Measurements from ENCODE around the gene NR1I3. TPM values are rescaled to one million over a fixed set of nuclear protein-coding genes. Genes with fewer than 3 reads are reported as not detected.

NR1I3 gene
- total and polyA plus RNA-seq, 3 donors from 2014 or later: 0.31 to 0.68 (median 0.57) TPM

DNA sequence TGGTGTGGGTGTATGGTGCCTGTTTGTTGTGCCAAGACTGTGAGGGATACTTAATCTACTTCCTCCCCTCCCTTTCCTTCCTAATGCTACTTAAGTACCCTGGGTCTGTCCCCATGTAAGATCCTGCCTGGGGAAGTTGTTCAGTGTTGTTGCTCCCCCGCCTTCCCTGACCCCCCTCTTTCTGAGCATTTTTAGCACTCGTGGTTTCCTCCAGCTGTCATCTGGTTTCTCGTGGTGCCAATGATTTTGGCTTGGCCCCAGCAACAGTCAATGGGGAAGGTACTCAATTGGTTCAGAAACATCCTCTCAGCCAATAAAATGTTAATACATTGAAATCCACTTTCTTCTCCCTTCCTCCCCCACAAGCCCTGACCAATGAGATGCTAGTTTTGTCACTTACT, 52.7 kb downstream of the NR1I3 start:
- whole genome bisulfite sequencing, 2 donors: 28 to 37% methylated on average over 3 of the region's 3 CpGs
- no peaks in the 10 kb centered on the region for H3K36me3 ChIP-seq (ENCODE audit: low read depth, missing control alignments)
- peak; percentile 52 for DNase-seq
- H3K4me1 ChIP-seq: no peaks in the 10 kb centered on the region
- no peak overlapping the region for H3K4me3 ChIP-seq
- no peaks in the 10 kb centered on the region for H3K9me3 ChIP-seq
- TF ChIP-seq CTCF (IDR thresholded peaks at IDR 0.05) (no peak), POLR2A (IDR thresholded peaks at IDR 0.05) (no peak)
- H3K27me3 ChIP-seq: no peaks in the 10 kb centered on the region
- peak overlapping the region in 1 of 2 donors; percentile 61 for H3K27ac ChIP-seq
- intact Hi-C loops (cut with DNase I; ENCODE audit: low total_unique reads): no loop called here

- DNase-seq: no peak
- TF ChIP-seq POLR2A (IDR thresholded peaks at IDR 0.05): no peak
- no peak for TF ChIP-seq CTCF (IDR thresholded peaks at IDR 0.05)
- H3K27ac ChIP-seq: no peak overlapping the region
- intact Hi-C loops (cut with DNase I; ENCODE audit: low total_unique reads): no loop called here
- no peaks in the 10 kb centered on the region for H3K9me3 ChIP-seq
- H3K4me3 ChIP-seq: no peak overlapping the region
- H3K36me3 ChIP-seq (ENCODE audit: low read depth, missing control alignments): no peaks in the 10 kb centered on the region
- no peaks in the 10 kb centered on the region for H3K4me1 ChIP-seq
- 95 to 100% methylated on average over 1 of the region's 1 CpG for WGBS, 2 donors
- no peaks in the 10 kb centered on the region for H3K27me3 ChIP-seq
These were observed 55.8 kb downstream of the NR1I3 start for GRCh38 chr1:161182214-161182613.

- WGBS, 2 donors: 84 to 89% methylated on average over 1 of the region's 1 CpG
- TF ChIP-seq CTCF (IDR thresholded peaks at IDR 0.05) (peak in 1 of 3 experiments; percentile 7), POLR2A (IDR thresholded peaks at IDR 0.05) (no peak)
- intact Hi-C loops (cut with DNase I; ENCODE audit: low total_unique reads): no loop called here
- no peaks in the 10 kb centered on the region for H3K9me3 ChIP-seq
- H3K4me1 ChIP-seq: peaks cover 10% of the 10 kb centered on the region
- no peak for DNase-seq
- no peak overlapping the region for H3K4me3 ChIP-seq
- no peak overlapping the region for H3K27ac ChIP-seq
- no peaks in the 10 kb centered on the region for H3K27me3 ChIP-seq
- H3K36me3 ChIP-seq (ENCODE audit: low read depth, missing control alignments): no peaks in the 10 kb centered on the region
These were observed 57.4 kb downstream of the NR1I3 start for GRCh38 chr1:161180639-161181038.

- WGBS, 2 donors: 91 to 94% methylated on average over 3 of the region's 3 CpGs
- H3K27ac ChIP-seq: no peak overlapping the region
- no peak for DNase-seq
- peaks cover 10% of the 10 kb centered on the region for H3K4me1 ChIP-seq
- H3K27me3 ChIP-seq: no peaks in the 10 kb centered on the region
- H3K36me3 ChIP-seq (ENCODE audit: low read depth, missing control alignments): no peaks in the 10 kb centered on the region
- intact Hi-C loops (cut with DNase I; ENCODE audit: low total_unique reads): no loop called here
- no peaks in the 10 kb centered on the region for H3K9me3 ChIP-seq
- TF ChIP-seq CTCF (IDR thresholded peaks at IDR 0.05): no peak
- no peak for TF ChIP-seq POLR2A (IDR thresholded peaks at IDR 0.05)
- H3K4me3 ChIP-seq: no peak overlapping the region
These were observed 58.3 kb downstream of the NR1I3 start for GRCh38 chr1:161179698-161180097.

Small RNA genes lying within 50 kb of the gene (microRNA-seq; reads per million reads assigned to microRNA genes)
- gene MIR5187 (ENCODE audit: borderline number of aligned reads in 2 of 2, borderline replicate concordance in 1 of 2): 0.69 to 0.70 reads per million in 2 donors

Other genes starting within 250 kb of the NR1I3 start
- 10 to 100 TPM; 34.5 to 38.3 TPM for gene F11R, start 217.1 kb downstream of the NR1I3 start, total RNA-seq
- gene F11R, start 217.1 kb downstream of the NR1I3 start, polyA plus RNA-seq (ENCODE audit: insufficient read depth, low read depth, low replicate concordance): 54.0 TPM
- gene TSTD1, start 199.2 kb downstream of the NR1I3 start, total RNA-seq: 100 to 1,000 TPM; 100 to 103 TPM
- gene TSTD1, start 199.2 kb downstream of the NR1I3 start, polyA plus RNA-seq (ENCODE audit: insufficient read depth, low read depth, low replicate concordance): 52.2 TPM
- 10 to 100 TPM; 50.8 to 61.9 TPM for gene USF1, start 192.2 kb downstream of the NR1I3 start, total RNA-seq
- 38.8 TPM for gene USF1, start 192.2 kb downstream of the NR1I3 start, polyA plus RNA-seq (ENCODE audit: insufficient read depth, low read depth, low replicate concordance)
- 1 to 10 TPM in 1 of 2 donors, under 1 TPM in 1; 0.79 to 1.6 TPM for gene ARHGAP30, start 168.3 kb downstream of the NR1I3 start, total RNA-seq
- gene ARHGAP30, start 168.3 kb downstream of the NR1I3 start, polyA plus RNA-seq (ENCODE audit: insufficient read depth, low read depth, low replicate concordance): 5.4 TPM
- 1 to 10 TPM in 1 of 2 donors, under 1 TPM in 1; 0.63 to 1.2 TPM for gene NECTIN4, start 148.6 kb downstream of the NR1I3 start, total RNA-seq
- 1.3 TPM for gene NECTIN4, start 148.6 kb downstream of the NR1I3 start, polyA plus RNA-seq (ENCODE audit: insufficient read depth, low read depth, low replicate concordance)
- gene KLHDC9, start 139.8 kb downstream of the NR1I3 start, total RNA-seq: 10 to 100 TPM; 55.8 to 57.2 TPM
- gene KLHDC9, start 139.8 kb downstream of the NR1I3 start, polyA plus RNA-seq (ENCODE audit: insufficient read depth, low read depth, low replicate concordance): 144 TPM
- gene PFDN2, start 120.2 kb downstream of the NR1I3 start, total RNA-seq: 10 to 100 TPM; 76.8 to 88.6 TPM
- gene PFDN2, start 120.2 kb downstream of the NR1I3 start, polyA plus RNA-seq (ENCODE audit: insufficient read depth, low read depth, low replicate concordance): 96.3 TPM
- gene NIT1, start 120.1 kb downstream of the NR1I3 start, total RNA-seq: 10 to 100 TPM; 44.8 to 51.1 TPM
- gene NIT1, start 120.1 kb downstream of the NR1I3 start, polyA plus RNA-seq (ENCODE audit: insufficient read depth, low read depth, low replicate concordance): 51.1 TPM
- 10 to 100 TPM; 53.8 to 54.0 TPM for gene DEDD, start 105.5 kb downstream of the NR1I3 start, total RNA-seq
- 92.7 TPM for gene DEDD, start 105.5 kb downstream of the NR1I3 start, polyA plus RNA-seq (ENCODE audit: insufficient read depth, low read depth, low replicate concordance)
- 10 to 100 TPM; 36.9 to 68.3 TPM for gene UFC1, start 84.2 kb downstream of the NR1I3 start, total RNA-seq
- 129 TPM for gene UFC1, start 84.2 kb downstream of the NR1I3 start, polyA plus RNA-seq (ENCODE audit: insufficient read depth, low read depth, low replicate concordance)
- gene USP21, start 78.7 kb downstream of the NR1I3 start, total RNA-seq: 10 to 100 TPM; 49.5 to 51.2 TPM
- gene USP21, start 78.7 kb downstream of the NR1I3 start, polyA plus RNA-seq (ENCODE audit: insufficient read depth, low read depth, low replicate concordance): 45.6 TPM
- gene PPOX, start 71.8 kb downstream of the NR1I3 start, total RNA-seq: 10 to 100 TPM; 19.5 to 24.8 TPM
- gene PPOX, start 71.8 kb downstream of the NR1I3 start, polyA plus RNA-seq (ENCODE audit: insufficient read depth, low read depth, low replicate concordance): 20.5 TPM
- gene B4GALT3, start 60.7 kb downstream of the NR1I3 start, total RNA-seq: 10 to 100 TPM; 46.3 to 62.2 TPM
- 56.2 TPM for gene B4GALT3, start 60.7 kb downstream of the NR1I3 start, polyA plus RNA-seq (ENCODE audit: insufficient read depth, low read depth, low replicate concordance)
- gene ADAMTS4, start 39.1 kb downstream of the NR1I3 start, total RNA-seq: 1 to 10 TPM; 2.4 to 3.2 TPM
- 2.7 TPM for gene ADAMTS4, start 39.1 kb downstream of the NR1I3 start, polyA plus RNA-seq (ENCODE audit: insufficient read depth, low read depth, low replicate concordance)
- 100 to 1,000 TPM; 117 to 129 TPM for gene NDUFS2, start 35.8 kb downstream of the NR1I3 start, total RNA-seq
- 82.9 TPM for gene NDUFS2, start 35.8 kb downstream of the NR1I3 start, polyA plus RNA-seq (ENCODE audit: insufficient read depth, low read depth, low replicate concordance)
- 10 to 100 TPM in 1 of 2 donors, 1 to 10 TPM in 1; 2.1 to 13.3 TPM for gene FCER1G, start 22.9 kb downstream of the NR1I3 start, total RNA-seq
- 60.9 TPM for gene FCER1G, start 22.9 kb downstream of the NR1I3 start, polyA plus RNA-seq (ENCODE audit: insufficient read depth, low read depth, low replicate concordance)
- not detected for gene APOA2, start 14.6 kb downstream of the NR1I3 start, total RNA-seq
- gene APOA2, start 14.6 kb downstream of the NR1I3 start, polyA plus RNA-seq (ENCODE audit: insufficient read depth, low read depth, low replicate concordance): 1.6 TPM
- 1 to 10 TPM; 4.7 to 6.0 TPM for gene TOMM40L, start 12.1 kb downstream of the NR1I3 start, total RNA-seq
- 7.5 TPM for gene TOMM40L, start 12.1 kb downstream of the NR1I3 start, polyA plus RNA-seq (ENCODE audit: insufficient read depth, low read depth, low replicate concordance)
- 1 to 10 TPM in 1 of 2 donors, under 1 TPM in 1; 0.79 to 3.0 TPM for gene PCP4L1, start 20.5 kb upstream of the NR1I3 start, total RNA-seq
- gene PCP4L1, start 20.5 kb upstream of the NR1I3 start, polyA plus RNA-seq (ENCODE audit: insufficient read depth, low read depth, low replicate concordance): 4.3 TPM
- 1 to 10 TPM; 2.3 to 4.2 TPM for gene MPZ, start 71.8 kb upstream of the NR1I3 start, total RNA-seq
- gene MPZ, start 71.8 kb upstream of the NR1I3 start, polyA plus RNA-seq (ENCODE audit: insufficient read depth, low read depth, low replicate concordance): 4.7 TPM
- 10 to 100 TPM; 55.3 to 84.2 TPM for gene SDHC, start 76.2 kb upstream of the NR1I3 start, total RNA-seq
- gene SDHC, start 76.2 kb upstream of the NR1I3 start, polyA plus RNA-seq (ENCODE audit: insufficient read depth, low read depth, low replicate concordance): 188 TPM
- gene CFAP126, start 129.7 kb upstream of the NR1I3 start, total RNA-seq: 10 to 100 TPM in 1 of 2 donors, 1 to 10 TPM in 1; 3.8 to 13.9 TPM
- 45.4 TPM for gene CFAP126, start 129.7 kb upstream of the NR1I3 start, polyA plus RNA-seq (ENCODE audit: insufficient read depth, low read depth, low replicate concordance)